Right lobe of liver (tissue), 6 donors: ENCODE results near the gene C11orf16. TPM values are rescaled to one million over a fixed set of nuclear protein-coding genes. Genes with fewer than 3 reads are reported as not detected.
"Not testable (repeated sequence)": the region's sequence is repeated elsewhere in the genome, so short reads cannot be mapped to it uniquely, and the experiment has no call there.

ENCODE experiments used
- ATAC-seq, 4 donors: fragments of 200-7000 bp; cut with Tn5 transposase; one replicate each; pipeline ENCODE4 v1.9.1; 2020; ENCODE audit warnings: mild to moderate bottlenecking in 4 of 4, moderate library complexity in 4 of 4
- DNase-seq, 3 donors: peaks; one replicate each; pipeline ENCODE4 v3.0.0-alpha.2; 2020
- H3K27ac ChIP-seq, 3 donors: fragments of 200-600 bp; one replicate each; pipeline ENCODE4 v1.8.0; 2022
- H3K27me3 ChIP-seq, 2 donors: fragments of 200-600 bp; one replicate each; pipeline ENCODE4 v1.8.0; 2022
- H3K36me3 ChIP-seq, 4 donors: fragments of 200-600 bp; sonication (generic) in 1 of 4; one replicate each; pipeline versions ENCODE4 v1.5.1 to v1.8.0; 2017 to 2022; ENCODE audit warnings: control low read depth in 1 of 4
- H3K4me1 ChIP-seq, 4 donors: fragments of 200-600 bp; sonication (generic) in 1 of 4; one replicate each; pipeline versions ENCODE4 v1.5.1 to v1.8.0; 2017 to 2022; ENCODE audit warnings: control low read depth in 1 of 4
- H3K4me3 ChIP-seq, 3 donors: fragments of 200-600 bp; one replicate each; pipeline ENCODE4 v1.8.0; 2022
- H3K9me3 ChIP-seq, 4 donors: fragments of 200-600 bp; sonication (generic) in 1 of 4; one replicate each; pipeline versions ENCODE4 v1.5.1 to v1.8.0; 2017 to 2022; ENCODE audit warnings: control low read depth in 1 of 4
- POLR2A ChIP-seq: fragments of 450-650 bp; IDR thresholded peaks from one replicate; pipeline ENCODE4 v1.6.1; 2017; ENCODE audit warnings: antibody characterized with exemption, mild to moderate bottlenecking
- WGBS: methylation state at CpG from one replicate; pipeline ENCODE4 v1.1.6; 2018; ENCODE audit warnings: low coverage, low lambda C conversion rate; ENCODE audit not compliant: insufficient coverage; ENCODE audit errors: missing lambda C conversion rate; 5-methylcytosine and 5-hydroxymethylcytosine counted together
- intact Hi-C, 2 donors: fragments of 100-400 bp; cut with DNase I; formaldehyde crosslinking; loops; one replicate each; pipeline versions ENCODE4 v1.11.2 to v1.14.1; 2022
- long read RNA-seq: library from polyadenylated mRNA; unstranded; transcript quantifications from one replicate; pipeline ENCODE4 v2.0.0, GENCODE V29; 2019
- total RNA-seq, 6 experiments: library from RNA; depleted of rRNA in 2 of 6; stranded (reverse); fragments of >200 nt in 2 of 6; fragmentation: NEBNext Ultra II Directional in 3 of 6; extraction: Animal tissue kit (Norgen Biotek cat#: 25700) in 3 of 6; gene quantifications; one replicate each; pipeline versions ENCODE4 v1.1.0 to v1.2.4, GENCODE V29; 2016 to 2023
- TF ChIP-seq, protein P1 (sequence below), 4 donors: fragments of 200-600 bp in 3 of 4; fragments of 450-650 bp in 1 of 4; IDR thresholded peaks; one replicate each; pipeline versions ENCODE4 v1.5.1 to v1.8.0; 2016 to 2022; ENCODE audit warnings: antibody characterized with exemption in 4 of 4, mild to moderate bottlenecking in 2 of 4
- donor health status: DM: no; HTN: yes; CAD: no.
- donor health status: DM: no; HTN: no; CAD: no.
- donor health status: DM: no; HTN: no; CAD: no.
- donor health status: DM: no; HTN: yes; CAD: no.
- donor health status: DM: no; HTN: yes; CAD: no.

The C11orf16 gene, protein sequence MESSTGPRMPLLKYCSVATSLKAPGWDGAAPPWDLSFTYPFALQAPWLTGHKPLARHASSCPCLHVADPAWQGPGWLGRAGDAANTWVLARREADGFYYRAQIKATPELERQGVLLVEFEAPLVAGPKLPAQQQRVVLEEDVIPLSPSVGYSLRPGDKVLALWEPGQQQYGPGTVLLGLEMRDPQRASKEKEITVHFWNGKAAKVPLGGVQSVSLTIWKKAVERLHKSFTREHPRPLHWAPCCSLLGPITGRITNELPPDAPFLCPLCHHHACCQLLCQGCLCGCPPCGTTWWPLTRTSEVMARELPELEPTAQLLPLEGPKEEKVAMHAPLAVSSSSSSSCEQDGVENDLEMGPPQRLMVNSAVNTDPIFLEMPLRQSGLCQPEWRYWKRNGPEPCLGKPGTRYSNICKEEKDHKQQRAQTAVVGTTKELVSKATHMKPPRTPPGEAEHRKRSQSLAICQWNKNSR
- total RNA-seq, result not detected
- long read RNA-seq, result 0 reads

DNA sequence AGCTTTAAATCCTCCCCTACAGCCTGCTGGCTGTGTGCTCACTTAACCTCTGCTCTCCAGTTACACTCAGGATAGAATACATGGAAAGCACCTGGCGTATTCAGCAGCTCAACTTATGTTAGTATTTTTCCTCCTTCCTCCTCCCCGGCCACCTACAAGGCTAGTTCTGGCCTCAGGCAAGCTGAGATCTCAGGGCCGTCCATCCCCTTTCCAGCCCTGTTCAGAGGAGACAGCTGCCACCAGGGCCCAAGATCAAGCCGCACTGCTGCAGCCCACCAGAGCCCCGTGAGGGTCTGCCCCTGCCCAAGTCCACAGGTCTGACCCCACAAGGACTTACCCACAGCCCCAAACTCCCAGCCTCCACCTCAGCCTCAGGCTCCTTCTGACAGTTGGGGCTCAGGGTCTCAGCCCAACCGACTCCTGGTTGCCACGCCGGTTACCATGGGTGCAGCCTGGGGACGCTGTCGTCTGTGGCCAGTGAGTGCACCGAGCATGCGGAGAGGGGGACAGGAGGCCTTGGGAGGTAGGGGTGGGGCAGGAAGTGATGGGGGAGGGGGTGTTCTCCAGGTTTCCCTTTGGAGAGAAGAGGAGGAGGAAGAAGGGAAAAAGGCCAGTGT is at the start of gene C11orf16:
C11orf16 (minus strand) TSS at position 384 of the 617 bp plus-strand sequence. CDS start 639 bp downstream, outside the sequence.
- H3K27me3 ChIP-seq, result no peaks in the 10 kb centered on the region
- no peak for DNase-seq
- no peak within 1 kb of the TSS for H3K4me3 ChIP-seq
- peak in 1 of 4 donors; percentile 17 for ATAC-seq
- intact Hi-C loops, result no loop called here
- TF ChIP-seq POLR2A, result no peak
- TF ChIP-seq, protein P1, sequence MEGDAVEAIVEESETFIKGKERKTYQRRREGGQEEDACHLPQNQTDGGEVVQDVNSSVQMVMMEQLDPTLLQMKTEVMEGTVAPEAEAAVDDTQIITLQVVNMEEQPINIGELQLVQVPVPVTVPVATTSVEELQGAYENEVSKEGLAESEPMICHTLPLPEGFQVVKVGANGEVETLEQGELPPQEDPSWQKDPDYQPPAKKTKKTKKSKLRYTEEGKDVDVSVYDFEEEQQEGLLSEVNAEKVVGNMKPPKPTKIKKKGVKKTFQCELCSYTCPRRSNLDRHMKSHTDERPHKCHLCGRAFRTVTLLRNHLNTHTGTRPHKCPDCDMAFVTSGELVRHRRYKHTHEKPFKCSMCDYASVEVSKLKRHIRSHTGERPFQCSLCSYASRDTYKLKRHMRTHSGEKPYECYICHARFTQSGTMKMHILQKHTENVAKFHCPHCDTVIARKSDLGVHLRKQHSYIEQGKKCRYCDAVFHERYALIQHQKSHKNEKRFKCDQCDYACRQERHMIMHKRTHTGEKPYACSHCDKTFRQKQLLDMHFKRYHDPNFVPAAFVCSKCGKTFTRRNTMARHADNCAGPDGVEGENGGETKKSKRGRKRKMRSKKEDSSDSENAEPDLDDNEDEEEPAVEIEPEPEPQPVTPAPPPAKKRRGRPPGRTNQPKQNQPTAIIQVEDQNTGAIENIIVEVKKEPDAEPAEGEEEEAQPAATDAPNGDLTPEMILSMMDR (IDR thresholded peaks at IDR 0.05), result no peak
- no peaks in the 10 kb centered on the region for H3K36me3 ChIP-seq
- H3K4me1 ChIP-seq, result no peaks in the 10 kb centered on the region
- H3K27ac ChIP-seq, result no peak within 1 kb of the TSS
- WGBS, result 82% methylated on average over 7 of the region's 12 CpGs
- no peaks in the 10 kb centered on the region for H3K9me3 ChIP-seq

DNA sequence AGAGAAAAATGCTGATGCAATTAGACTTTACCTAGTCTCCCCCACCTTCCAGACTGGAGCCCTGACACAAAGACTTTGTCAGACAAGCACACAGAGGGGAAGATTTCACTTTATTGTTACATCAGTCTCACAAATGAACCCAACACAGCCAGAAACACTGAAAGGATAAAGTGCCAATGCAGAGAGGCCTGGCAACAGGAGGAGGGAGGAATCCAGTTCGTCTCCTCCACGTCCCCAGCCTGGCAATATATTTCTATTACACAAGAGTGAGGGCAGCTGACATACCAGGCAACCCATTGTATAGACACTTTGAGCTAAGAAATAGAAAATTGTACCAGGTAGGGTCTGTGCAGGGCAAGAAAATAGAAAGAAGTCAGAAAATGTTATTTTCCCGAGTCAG is 47.7 kb upstream of the C11orf16 start:
- no peak overlapping the region for H3K4me3 ChIP-seq
- DNase-seq (no peak), ATAC-seq (no peak)
- intact Hi-C loops, result no loop called here
- no peak overlapping the region for H3K27ac ChIP-seq
- no peaks in the 10 kb centered on the region for H3K4me1 ChIP-seq
- 71% methylated on average over 3 of the region's 3 CpGs for WGBS
- H3K36me3 ChIP-seq, result no peaks in the 10 kb centered on the region
- TF ChIP-seq POLR2A, result no peak
- TF ChIP-seq, protein P1 (IDR thresholded peaks at IDR 0.05), result no peak
- H3K9me3 ChIP-seq, result no peaks in the 10 kb centered on the region
- no peaks in the 10 kb centered on the region for H3K27me3 ChIP-seq

DNA sequence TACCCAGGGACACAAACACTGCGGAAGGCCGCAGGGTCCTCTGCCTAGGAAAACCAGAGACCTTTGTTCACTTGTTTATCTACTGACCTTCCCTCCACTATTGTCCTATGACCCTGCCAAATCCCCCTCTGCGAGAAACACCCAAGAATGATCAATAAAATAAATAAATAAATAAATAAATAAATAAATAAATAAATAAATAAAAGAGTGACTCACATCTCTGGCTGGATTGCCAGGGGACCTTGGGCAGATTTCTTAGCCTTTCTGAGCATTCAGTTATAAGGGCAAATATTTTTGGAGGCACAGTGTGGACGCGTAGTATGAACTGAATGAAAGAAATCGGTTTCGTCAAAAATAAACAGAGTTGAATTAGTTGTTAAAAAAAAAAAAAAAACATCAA is 46.6 kb upstream of the C11orf16 start:
- H3K27ac ChIP-seq, H3K27me3 ChIP-seq, intact Hi-C loops, DNase-seq, H3K4me1 ChIP-seq, H3K9me3 ChIP-seq, H3K36me3 ChIP-seq, ATAC-seq, H3K4me3 ChIP-seq: not testable (repeated sequence)
- 94% methylated on average over 4 of the region's 7 CpGs for WGBS

DNA sequence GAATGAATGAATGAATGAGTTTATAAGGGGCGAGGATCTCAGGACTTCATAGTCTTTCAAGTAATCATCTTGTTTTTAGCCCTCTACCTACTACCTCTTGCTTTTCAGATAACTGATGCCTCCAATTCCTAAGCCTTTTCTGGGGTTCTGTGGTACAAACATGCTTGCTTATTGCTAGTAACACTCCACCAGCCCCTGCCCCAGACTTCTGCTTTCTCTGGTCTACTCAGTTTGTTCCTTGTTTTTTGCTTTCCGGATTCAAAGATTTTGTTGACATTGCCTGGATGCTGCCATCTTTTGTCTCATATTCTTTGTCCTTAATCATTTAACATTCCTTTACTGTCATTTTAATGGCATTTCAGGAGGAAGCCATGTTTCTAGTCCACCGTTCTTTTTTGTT is 40.4 kb upstream of the C11orf16 start:
- intact Hi-C loops, result no loop called here
- ATAC-seq (no peak), DNase-seq (no peak)
- Histone ChIP-seq H3K4me3 (no peak overlapping the region), H3K36me3 (no peaks in the 10 kb centered on the region), H3K27me3 (no peaks in the 10 kb centered on the region), H3K4me1 (no peaks in the 10 kb centered on the region), H3K9me3 (no peaks in the 10 kb centered on the region), H3K27ac (no peak overlapping the region)
- TF ChIP-seq, protein P1 (IDR thresholded peaks at IDR 0.05), result no peak
- no peak for TF ChIP-seq POLR2A
- 71% methylated on average over 3 of the region's 3 CpGs for WGBS

DNA sequence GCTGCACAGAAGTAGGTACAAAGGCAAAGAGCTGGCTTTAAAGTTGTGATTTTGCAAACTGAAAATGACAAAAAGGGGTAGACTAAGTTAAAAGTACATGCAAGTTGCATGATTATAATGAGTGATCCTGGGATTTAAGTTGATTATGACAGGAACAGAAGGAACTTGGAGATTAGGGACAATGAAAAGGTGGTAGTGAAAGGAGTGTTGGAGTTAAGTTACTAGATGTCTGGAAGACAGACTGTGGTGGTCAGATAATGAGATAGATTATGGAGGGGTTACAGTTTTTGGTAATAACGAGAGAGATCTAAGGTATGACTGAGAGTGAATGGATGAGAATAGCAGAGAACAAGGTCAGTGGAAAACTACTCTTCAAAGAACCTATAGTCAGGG is 39.2 kb upstream of the C11orf16 start:
- no peaks in the 10 kb centered on the region for H3K36me3 ChIP-seq

More for the DNA sequence above, 39.2 kb upstream of the C11orf16 start:
- intact Hi-C loops, result no loop called here
- Histone ChIP-seq H3K4me3 (no peak overlapping the region), H3K27ac (no peak overlapping the region), H3K4me1 (no peaks in the 10 kb centered on the region), H3K27me3 (no peaks in the 10 kb centered on the region), H3K9me3 (no peaks in the 10 kb centered on the region)
- WGBS, result 81% methylated on average over 1 of the region's 1 CpG
- TF ChIP-seq POLR2A, result no peak
- TF ChIP-seq, protein P1 (IDR thresholded peaks at IDR 0.05), result no peak
- DNase-seq (no peak), ATAC-seq (no peak)
